ENCODE results near the gene EEIG2. TPM values are rescaled to one million over a fixed set of nuclear protein-coding genes. Genes with fewer than 3 reads are reported as not detected.

Gene EEIG2
- total RNA-seq, 1 donor from 2014 or later = 20.0 TPM

- TF ChIP-seq, protein P1, sequence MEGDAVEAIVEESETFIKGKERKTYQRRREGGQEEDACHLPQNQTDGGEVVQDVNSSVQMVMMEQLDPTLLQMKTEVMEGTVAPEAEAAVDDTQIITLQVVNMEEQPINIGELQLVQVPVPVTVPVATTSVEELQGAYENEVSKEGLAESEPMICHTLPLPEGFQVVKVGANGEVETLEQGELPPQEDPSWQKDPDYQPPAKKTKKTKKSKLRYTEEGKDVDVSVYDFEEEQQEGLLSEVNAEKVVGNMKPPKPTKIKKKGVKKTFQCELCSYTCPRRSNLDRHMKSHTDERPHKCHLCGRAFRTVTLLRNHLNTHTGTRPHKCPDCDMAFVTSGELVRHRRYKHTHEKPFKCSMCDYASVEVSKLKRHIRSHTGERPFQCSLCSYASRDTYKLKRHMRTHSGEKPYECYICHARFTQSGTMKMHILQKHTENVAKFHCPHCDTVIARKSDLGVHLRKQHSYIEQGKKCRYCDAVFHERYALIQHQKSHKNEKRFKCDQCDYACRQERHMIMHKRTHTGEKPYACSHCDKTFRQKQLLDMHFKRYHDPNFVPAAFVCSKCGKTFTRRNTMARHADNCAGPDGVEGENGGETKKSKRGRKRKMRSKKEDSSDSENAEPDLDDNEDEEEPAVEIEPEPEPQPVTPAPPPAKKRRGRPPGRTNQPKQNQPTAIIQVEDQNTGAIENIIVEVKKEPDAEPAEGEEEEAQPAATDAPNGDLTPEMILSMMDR (IDR thresholded peaks at IDR 0.05) = no peak
- DNase-seq (peak; percentile 60), ATAC-seq (peak; percentile 57 to 60)
- Histone ChIP-seq H3K4me3 (peak overlapping the region; percentile 74), H3K27me3 (ENCODE audit: low read depth) (no peaks in the 10 kb centered on the region), H3K4me1 (peaks cover 28% of the 10 kb centered on the region), H3K27ac (peak overlapping the region; percentile 72), H3K36me3 (no peaks in the 10 kb centered on the region), H3K9me3 (no peaks in the 10 kb centered on the region)
- intact Hi-C loops (cut with DNase I) = no loop called here
Measured at GRCh38 chr1:108560874-108561459, 1.1 kb downstream of the EEIG2 start.

DNA sequence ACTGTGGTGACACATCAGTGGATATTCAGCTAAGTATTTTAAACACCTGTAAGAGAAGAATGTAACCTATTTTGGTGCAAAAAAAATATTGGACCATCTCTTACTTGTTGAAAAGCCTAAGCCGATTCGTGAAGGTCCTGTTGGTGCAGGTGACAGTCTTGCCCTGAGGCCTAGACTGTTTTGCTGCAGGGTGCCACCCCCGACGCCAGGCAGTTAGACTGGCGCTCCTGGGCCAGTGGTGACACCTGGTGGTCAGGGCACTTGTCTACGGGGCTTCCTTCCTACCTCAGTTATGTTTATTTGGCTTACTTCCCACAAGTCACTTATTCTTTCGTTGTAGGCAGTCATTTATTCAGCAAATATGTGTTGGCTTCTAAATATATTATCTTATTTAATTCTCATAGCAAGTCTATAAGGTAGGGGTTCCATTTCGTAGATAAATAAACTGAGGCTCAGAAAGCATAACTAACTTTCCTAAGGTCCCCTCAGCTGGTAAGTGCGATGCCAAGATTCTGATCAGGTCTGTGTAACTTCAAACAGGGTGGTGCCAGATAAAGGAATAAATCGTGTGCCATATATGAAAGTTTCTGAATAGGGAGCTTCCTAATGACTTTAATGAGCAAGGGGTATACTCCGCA is 1.9 kb downstream of the EEIG2 start:
- peak overlapping the region; percentile 74 for H3K4me3 ChIP-seq
- H3K27ac ChIP-seq = no peak overlapping the region
- peaks cover 28% of the 10 kb centered on the region for H3K4me1 ChIP-seq
- no peaks in the 10 kb centered on the region for H3K27me3 ChIP-seq (ENCODE audit: low read depth)
- ATAC-seq (peak; percentile 85 to 86), DNase-seq (peak; percentile 88)
- TF ChIP-seq, protein P1 (IDR thresholded peaks at IDR 0.05) = peak; percentile 71
- intact Hi-C loops (cut with DNase I) = no loop called here
- no peaks in the 10 kb centered on the region for H3K9me3 ChIP-seq
- no peaks in the 10 kb centered on the region for H3K36me3 ChIP-seq

DNA sequence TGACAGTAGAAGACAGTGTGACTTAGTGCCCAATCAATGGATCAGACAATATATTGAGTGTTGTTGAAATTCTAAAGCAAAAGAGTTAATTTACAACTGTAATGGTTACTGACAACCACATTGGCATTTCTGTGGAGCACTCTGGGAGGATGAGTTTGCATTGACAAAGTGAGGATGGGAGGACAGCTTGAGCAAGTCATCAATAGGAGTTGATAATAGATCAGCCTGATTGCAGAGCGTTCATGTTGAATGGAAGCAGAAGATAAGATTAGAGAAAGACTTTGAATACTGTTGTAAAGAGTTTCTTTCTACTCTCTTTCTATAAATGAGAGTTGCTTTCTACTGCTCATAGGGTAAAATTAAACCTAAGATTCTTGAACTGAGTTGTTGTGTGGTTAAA is 3.9 kb downstream of the EEIG2 start:
- no peaks in the 10 kb centered on the region for H3K36me3 ChIP-seq
- no peaks in the 10 kb centered on the region for H3K9me3 ChIP-seq
- H3K27ac ChIP-seq = no peak overlapping the region
- H3K27me3 ChIP-seq (ENCODE audit: low read depth) = no peaks in the 10 kb centered on the region
- DNase-seq (no peak), ATAC-seq (no peak)
- peaks cover 28% of the 10 kb centered on the region for H3K4me1 ChIP-seq
- TF ChIP-seq, protein P1 (IDR thresholded peaks at IDR 0.05) = no peak
- intact Hi-C loops (cut with DNase I) = no loop called here
- H3K4me3 ChIP-seq = no peak overlapping the region

- Histone ChIP-seq H3K36me3 (no peaks in the 10 kb centered on the region), H3K27me3 (ENCODE audit: low read depth) (no peaks in the 10 kb centered on the region), H3K4me3 (no peak overlapping the region), H3K4me1 (peaks cover 26% of the 10 kb centered on the region), H3K9me3 (no peaks in the 10 kb centered on the region), H3K27ac (no peak overlapping the region)
- intact Hi-C loops (cut with DNase I) = no loop called here
- DNase-seq = no peak
- TF ChIP-seq, protein P1 (IDR thresholded peaks at IDR 0.05) = no peak
- no peak for ATAC-seq
Measured at GRCh38 chr1:108565081-108565480, 5.2 kb downstream of the EEIG2 start.

DNA sequence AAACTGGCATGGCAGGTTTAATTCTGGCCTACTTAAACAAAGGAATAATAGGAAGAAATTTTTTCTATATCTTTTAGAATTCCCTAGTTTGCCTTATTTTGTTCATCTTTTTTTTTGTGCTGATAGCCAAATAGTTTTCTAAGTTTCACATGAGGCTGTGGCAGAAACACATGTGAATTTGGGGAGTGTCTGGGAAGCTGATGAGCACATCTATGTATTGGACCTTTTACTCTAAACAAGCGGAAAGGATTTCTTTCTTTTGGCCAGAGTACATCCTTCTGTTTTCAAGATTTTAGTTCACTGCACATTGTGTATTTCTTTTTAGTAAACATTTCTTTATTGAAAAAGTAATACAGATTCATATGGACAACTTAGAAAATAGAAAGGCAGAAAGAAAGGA is 5.6 kb downstream of the EEIG2 start:
- H3K27ac ChIP-seq = no peak overlapping the region
- no peaks in the 10 kb centered on the region for H3K9me3 ChIP-seq
- DNase-seq = no peak
- no peaks in the 10 kb centered on the region for H3K27me3 ChIP-seq (ENCODE audit: low read depth)
- intact Hi-C loops (cut with DNase I) = no loop called here
- no peak overlapping the region for H3K4me3 ChIP-seq
- TF ChIP-seq, protein P1 (IDR thresholded peaks at IDR 0.05) = no peak
- ATAC-seq = no peak
- H3K4me1 ChIP-seq = peaks cover 29% of the 10 kb centered on the region
- H3K36me3 ChIP-seq = no peaks in the 10 kb centered on the region

Data from lower lobe of right lung (tissue), 2 donors.